Esophagus muscularis mucosa (tissue), 3 donors: ENCODE measurements around the gene SRA1.

Source experiments
- CTCF ChIP-seq, 3 experiments: fragments of 200-600 bp in 2 of 3; fragments of 450-650 bp in 1 of 3; sonication (generic) in 2 of 3; IDR thresholded peaks; one replicate each; pipeline ENCODE4 v1.5.1; 2017 to 2019; ENCODE audit warnings: antibody characterized with exemption in 3 of 3, mild to moderate bottlenecking in 2 of 3, moderate library complexity in 1 of 3
- EP300 ChIP-seq: sonication (generic); formaldehyde crosslinking; IDR thresholded peaks from one replicate; pipeline ENCODE4 v1.6.1; 2017; ENCODE audit warnings: antibody characterized with exemption

- TF ChIP-seq CTCF (IDR thresholded peaks at IDR 0.05) (no peak), EP300 (no peak)
Measured at GRCh38 chr5:140509898-140510297, 47.4 kb downstream of the SRA1 start.
